ENCODE results near the gene APOA5.
"Not testable (repeated sequence)": the region's sequence is repeated elsewhere in the genome, so short reads cannot be mapped to it uniquely, and the experiment has no call there.

The APOA5 gene

GRCh38 chr11:116791813-116792143, at the start of gene APOA5:
Gene APOA5 (minus strand): TSS chr11:116791879. CDS start chr11:116791860, 19 bp downstream.
- no peak for DNase-seq

- no peak for DNase-seq
Observed at GRCh38 chr11:116840746-116841296, 49.1 kb upstream of the APOA5 start.

- no peak for DNase-seq
Observed at GRCh38 chr11:116840224-116840745, 48.6 kb upstream of the APOA5 start.

- DNase-seq, result no peak
Observed at GRCh38 chr11:116838321-116839084, 46.8 kb upstream of the APOA5 start.

GRCh38 chr11:116837231-116838091, 45.8 kb upstream of the APOA5 start, which contains the start of gene APOA1:
Gene APOA1 (minus strand): TSS chr11:116837622. CDS start chr11:116837387, 235 bp downstream.
- DNase-seq, result no peak

GRCh38 chr11:116836632-116836991, 44.9 kb upstream of the APOA5 start:
- no peak for DNase-seq

GRCh38 chr11:116835791-116836631, 44.3 kb upstream of the APOA5 start:
- peak; percentile 84 for DNase-seq

- no peak for DNase-seq
Observed at GRCh38 chr11:116835042-116835772, 43.5 kb upstream of the APOA5 start.

GRCh38 chr11:116834535-116835041, 42.9 kb upstream of the APOA5 start:
- not testable (repeated sequence) for DNase-seq

- no peak for DNase-seq
Observed at GRCh38 chr11:116833816-116834534, 42.3 kb upstream of the APOA5 start.

- no peak for DNase-seq
Observed at GRCh38 chr11:116833491-116833815, 41.8 kb upstream of the APOA5 start.

GRCh38 chr11:116832350-116833290, 40.9 kb upstream of the APOA5 start:
- DNase-seq, result no peak

GRCh38 chr11:116831790-116832349, 40.2 kb upstream of the APOA5 start:
- DNase-seq, result no peak

- DNase-seq, result no peak
Observed at GRCh38 chr11:116830184-116830912, 38.7 kb upstream of the APOA5 start.

GRCh38 chr11:116829525-116830183, 38.0 kb upstream of the APOA5 start, which contains the start of gene APOC3:
Gene APOC3 (plus strand): TSS chr11:116829907. CDS start chr11:116830583, 676 bp downstream.
- DNase-seq, result no peak

GRCh38 chr11:116828632-116829524, 37.2 kb upstream of the APOA5 start:
- DNase-seq, result no peak

GRCh38 chr11:116827461-116827860, 35.8 kb upstream of the APOA5 start:
- DNase-seq, result no peak
